ENCODE results near the gene TRIM8. TPM values are rescaled to one million over a fixed set of nuclear protein-coding genes. Genes with fewer than 3 reads are reported as not detected.

The TRIM8 gene
- total RNA-seq, 2 experiments from 2014 or later = 54.7 to 55.1 TPM

- Mint-ChIP-seq H3K4me1 (peaks cover 4% of the 10 kb centered on the region), H3K27me3 (no peaks in the 10 kb centered on the region), H3K4me3 (no peak overlapping the region), H3K9me3 (no peaks in the 10 kb centered on the region), H3K36me3 (peaks cover 26% of the 10 kb centered on the region), H3K27ac (no peak overlapping the region)
- ATAC-seq (ENCODE audit: low read depth) (no peak), DNase-seq (no peak)
- POLR2A ChIA-PET = no interaction called here
These were observed 52.5 kb downstream of the TRIM8 start for GRCh38 chr10:102696736-102697135.

- DNase-seq = no peak
- POLR2A ChIA-PET = interaction anchor here (2.5 kb wide), 1 partner anchor 15 kb away, joined by 9 read pairs; the partner anchor contains the start of genes ARL3 and SFXN2
- H3K9me3 Mint-ChIP-seq = no peaks in the 10 kb centered on the region
- no peak overlapping the region for H3K27ac Mint-ChIP-seq
- peaks cover 26% of the 10 kb centered on the region for H3K36me3 Mint-ChIP-seq
- no peaks in the 10 kb centered on the region for H3K27me3 Mint-ChIP-seq
- no peak overlapping the region for H3K4me3 Mint-ChIP-seq
- peaks cover 4% of the 10 kb centered on the region for H3K4me1 Mint-ChIP-seq
- no peak for ATAC-seq (ENCODE audit: low read depth)
These were observed 54.6 kb downstream of the TRIM8 start for GRCh38 chr10:102698894-102699293.

GRCh38 chr10:102701272-102701671, 57.0 kb downstream of the TRIM8 start:
- no peak for DNase-seq
- ATAC-seq (ENCODE audit: low read depth) = no peak
- peaks cover 6% of the 10 kb centered on the region for H3K4me1 Mint-ChIP-seq
- H3K36me3 Mint-ChIP-seq = peaks cover 31% of the 10 kb centered on the region
- POLR2A ChIA-PET = interaction anchor here (2.5 kb wide), 1 partner anchor 13 kb away, joined by 9 read pairs; the partner anchor contains the start of genes ARL3 and SFXN2
- H3K9me3 Mint-ChIP-seq = no peaks in the 10 kb centered on the region
- H3K27ac Mint-ChIP-seq = no peak overlapping the region
- H3K27me3 Mint-ChIP-seq = no peaks in the 10 kb centered on the region
- no peak overlapping the region for H3K4me3 Mint-ChIP-seq

- POLR2A ChIA-PET = interaction anchor here (1.0 kb wide), 1 partner anchor 12 kb away, joined by 3 read pairs; the partner anchor contains the start of gene ARL3
- Mint-ChIP-seq H3K4me3 (no peak overlapping the region), H3K9me3 (no peaks in the 10 kb centered on the region), H3K4me1 (peaks cover 6% of the 10 kb centered on the region), H3K27me3 (no peaks in the 10 kb centered on the region), H3K36me3 (peaks cover 29% of the 10 kb centered on the region), H3K27ac (no peak overlapping the region)
- no peak for ATAC-seq (ENCODE audit: low read depth)
- DNase-seq = no peak
These were observed 57.5 kb downstream of the TRIM8 start for GRCh38 chr10:102701796-102702195.

GRCh38 chr10:102702742-102703141, 58.5 kb downstream of the TRIM8 start:
- Mint-ChIP-seq H3K9me3 (no peaks in the 10 kb centered on the region), H3K36me3 (peaks cover 25% of the 10 kb centered on the region), H3K27ac (no peak overlapping the region), H3K27me3 (no peaks in the 10 kb centered on the region), H3K4me3 (no peak overlapping the region), H3K4me1 (peaks cover 12% of the 10 kb centered on the region)
- ATAC-seq (ENCODE audit: low read depth) (no peak), DNase-seq (no peak)
- POLR2A ChIA-PET = interaction anchor here (0.6 to 1.3 kb wide), 3 partner anchors 11 to 42 kb away, joined by 3 to 5 read pairs (median 4); partner anchors contain the start of gene ARL3

- DNase-seq = no peak
- Mint-ChIP-seq H3K27ac (no peak overlapping the region), H3K9me3 (no peaks in the 10 kb centered on the region), H3K4me1 (peaks cover 12% of the 10 kb centered on the region), H3K4me3 (no peak overlapping the region), H3K27me3 (no peaks in the 10 kb centered on the region), H3K36me3 (peaks cover 12% of the 10 kb centered on the region)
- POLR2A ChIA-PET = no interaction called here
- no peak for ATAC-seq (ENCODE audit: low read depth)
These were observed 60.6 kb downstream of the TRIM8 start for GRCh38 chr10:102704915-102705314.

- DNase-seq (no peak), ATAC-seq (ENCODE audit: low read depth) (no peak)
- Mint-ChIP-seq H3K4me1 (peaks cover 12% of the 10 kb centered on the region), H3K36me3 (peaks cover 12% of the 10 kb centered on the region), H3K27ac (no peak overlapping the region), H3K27me3 (no peaks in the 10 kb centered on the region), H3K4me3 (no peak overlapping the region), H3K9me3 (no peaks in the 10 kb centered on the region)
- POLR2A ChIA-PET = no interaction called here
These were observed 61.3 kb downstream of the TRIM8 start for GRCh38 chr10:102705531-102705930.

Other genes starting within 250 kb of the TRIM8 start
- 100 to 1,000 TPM; 103 to 104 TPM for gene NFKB2, start 248.8 kb upstream of the TRIM8 start, total RNA-seq
- 1 to 10 TPM; 3.6 to 4.3 TPM for gene PSD, start 225.7 kb upstream of the TRIM8 start, total RNA-seq
- 10 to 100 TPM; 11.7 to 16.3 TPM for gene FBXL15, start 223.6 kb upstream of the TRIM8 start, total RNA-seq
- gene CUEDC2, start 211.9 kb upstream of the TRIM8 start, total RNA-seq = 10 to 100 TPM; 68.6 to 70.3 TPM
- under 1 TPM; 0.28 to 0.54 TPM for gene C10orf95, start 192.9 kb upstream of the TRIM8 start, total RNA-seq
- gene ACTR1A, start 141.8 kb upstream of the TRIM8 start, total RNA-seq = 10 to 100 TPM; 64.8 to 67.6 TPM
- gene SUFU, start 140.5 kb upstream of the TRIM8 start, total RNA-seq = 10 to 100 TPM; 13.1 to 13.4 TPM
- 1 to 10 TPM; 4.6 TPM for gene ARL3, start 69.9 kb downstream of the TRIM8 start, total RNA-seq
- gene SFXN2, start 70.2 kb downstream of the TRIM8 start, total RNA-seq = 10 to 100 TPM; 19.4 to 21.1 TPM
- gene WBP1L, start 99.5 kb downstream of the TRIM8 start, total RNA-seq = 10 to 100 TPM; 31.0 to 31.4 TPM
- not detected for gene CYP17A1, start 192.9 kb downstream of the TRIM8 start, total RNA-seq
- 10 to 100 TPM; 11.2 to 12.6 TPM for gene BORCS7, start 209.8 kb downstream of the TRIM8 start, total RNA-seq
- gene AS3MT, start 225.0 kb downstream of the TRIM8 start, total RNA-seq = 1 to 10 TPM; 1.1 to 1.3 TPM

All from activated naive CD8-positive, alpha-beta T cell treated with anti-CD3 and anti-CD28 coated beads, Interleukin-2, amount 10 ng/mL, durations not matched to agents 7 days and 5 days (primary cell).